NCI-H460 (cell line): Measurements from ENCODE around the gene CGB5. TPM values are rescaled to one million over a fixed set of nuclear protein-coding genes. Genes with fewer than 3 reads are reported as not detected.

ENCODE experiments used
- DNase-seq: peaks from one replicate; pipeline ENCODE4 v3.0.0-alpha.2; 2016; ENCODE audit warnings: low read depth; ENCODE audit errors: extremely low read depth
- small RNA-seq, 2 experiments: library from RNA; depleted of rRNA; stranded (forward); fragments of <200 nt; gene quantifications; one replicate each; pipeline ENCODE3, GENCODE V24; 2014
- total RNA-seq: library from RNA; depleted of rRNA; stranded (reverse); fragments of >200 nt; shearing (Covaris generic); gene quantifications from 2 replicates; pipeline ENCODE4 v1.2.3, GENCODE V29; 2014; rRNA removed

Gene CGB5
- total RNA-seq, 1 experiment from 2014 or later, result not detected

DNA sequence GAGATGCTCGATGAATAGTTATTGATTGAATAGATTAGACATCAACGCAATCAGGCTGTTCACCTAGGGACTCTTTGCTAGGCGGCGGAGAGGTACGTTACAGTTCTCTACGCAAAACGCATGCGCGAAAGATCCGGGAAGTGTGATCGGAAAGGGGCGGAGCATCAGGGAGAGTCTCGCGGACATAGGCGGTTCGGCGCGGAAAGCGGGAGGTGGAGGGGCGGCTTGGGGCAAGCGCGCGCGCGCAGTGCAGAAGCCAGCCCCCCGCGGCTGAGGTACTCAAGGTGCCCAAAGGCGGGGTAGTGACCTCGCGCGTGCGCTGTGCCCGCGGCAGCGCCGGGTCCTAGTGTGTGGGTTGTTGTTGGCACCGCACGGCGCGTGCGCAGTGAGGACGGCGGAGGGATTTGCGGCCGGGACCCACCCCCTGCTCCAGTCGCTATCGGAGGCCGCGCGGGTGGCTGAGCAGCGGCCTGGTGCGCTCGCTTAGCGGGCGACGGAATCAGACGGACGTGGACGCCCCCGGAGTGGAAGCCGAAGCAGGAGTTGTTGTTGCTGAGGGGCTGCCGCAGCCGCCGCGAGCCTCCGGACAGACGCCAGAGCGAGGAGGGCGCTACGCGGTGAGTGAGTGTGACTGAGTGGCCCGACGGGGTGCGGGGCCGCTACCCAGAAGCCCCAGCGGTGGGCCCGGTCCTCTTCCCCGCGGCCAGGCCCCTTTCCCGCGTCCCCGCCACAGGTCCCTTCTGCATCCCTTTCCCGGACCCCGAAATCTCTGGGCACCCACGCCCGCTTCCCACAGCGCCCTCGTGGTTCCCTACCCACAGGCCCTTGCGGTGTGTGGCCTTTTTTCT is 41.6 kb downstream of the CGB5 start, which contains the start of gene SNRNP70:
Gene SNRNP70, plus strand, starts transcription at position 432 of the 848 bp plus-strand sequence. CDS start 964 bp downstream, outside the sequence.
- peak; percentile 96 for DNase-seq

DNA sequence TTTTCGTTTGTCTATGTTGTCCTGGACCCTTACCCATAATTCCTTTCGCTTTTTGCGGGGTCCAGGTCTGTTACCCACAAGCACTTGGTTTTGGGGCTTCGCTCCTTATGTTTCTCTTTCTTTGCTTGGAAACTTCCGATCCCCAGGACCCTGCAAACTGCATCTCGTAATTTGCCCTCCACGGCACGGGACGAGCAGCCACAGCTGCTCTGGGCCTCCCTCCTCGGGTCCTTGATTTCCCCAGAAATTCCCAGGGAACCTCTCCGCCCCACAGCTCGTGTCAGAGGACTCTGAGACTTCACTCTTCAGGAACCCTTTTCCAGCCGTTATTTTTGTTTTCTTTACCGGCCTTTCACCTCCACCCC is 42.2 kb downstream of the CGB5 start:
- no peak for DNase-seq

- no peak for DNase-seq
Measured at GRCh38 chr19:49086296-49086695, 42.6 kb downstream of the CGB5 start.

GRCh38 chr19:49091391-49092038 is 47.9 kb downstream of the CGB5 start:
- no peak for DNase-seq

DNA sequence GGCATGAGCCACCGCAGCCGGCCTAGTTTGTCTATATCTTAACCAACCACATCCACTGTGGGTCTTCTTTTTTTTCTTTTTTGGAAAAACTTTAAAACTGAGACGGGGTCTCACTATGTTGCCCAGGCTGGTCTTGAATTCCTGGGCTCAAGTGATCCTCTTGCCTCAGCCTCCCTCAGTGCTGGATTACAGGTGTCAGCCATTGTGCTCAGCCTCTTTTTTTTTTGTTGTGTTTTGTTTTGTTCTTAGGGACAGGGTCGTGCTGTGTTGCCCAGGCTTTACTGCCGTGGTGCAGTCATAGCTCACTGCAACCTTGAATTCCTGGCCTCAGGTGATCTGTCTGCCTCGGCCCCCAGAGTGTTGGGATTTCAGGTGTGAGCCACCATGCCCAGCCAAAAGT is 49.0 kb downstream of the CGB5 start:
- no peak for DNase-seq

Small RNAs within 50 kb of the gene (small RNA-seq; reads per million reads assigned to genes)
- gene MIR6798 (0 to 0.06 reads per million in 2 experiments), gene RN7SL708P (0 reads per million in 2 experiments)

Other genes with a start within 250 kb of the CGB5 start
- 27.6 and 31.2 TPM in 2 replicates for gene BCAT2, start 232.8 kb upstream of the CGB5 start, total RNA-seq
- gene HSD17B14, start 207.4 kb upstream of the CGB5 start, total RNA-seq, result 1.6 and 2.0 TPM in 2 replicates
- gene PLEKHA4, start 175.2 kb upstream of the CGB5 start, total RNA-seq, result 0.58 and 1.2 TPM in 2 replicates
- gene PPP1R15A, start 171.4 kb upstream of the CGB5 start, total RNA-seq, result 83.3 and 85.6 TPM in 2 replicates
- not detected in 2 replicates for gene TULP2, start 145.1 kb upstream of the CGB5 start, total RNA-seq
- 87.9 and 97.4 TPM in 2 replicates for gene NUCB1, start 143.5 kb upstream of the CGB5 start, total RNA-seq
- 0.55 TPM in 1 of 2 replicates, not detected in the other for gene DHDH, start 110.1 kb upstream of the CGB5 start, total RNA-seq
- 93.6 and 95.9 TPM in 2 replicates for gene BAX, start 89.0 kb upstream of the CGB5 start, total RNA-seq
- 10,502 and 11,625 TPM in 2 replicates for gene FTL, start 78.5 kb upstream of the CGB5 start, total RNA-seq
- gene GYS1, start 50.5 kb upstream of the CGB5 start, total RNA-seq, result 17.5 and 19.8 TPM in 2 replicates
- gene RUVBL2, start 50.0 kb upstream of the CGB5 start, total RNA-seq, result 165 and 179 TPM in 2 replicates
- gene LHB, start 26.8 kb upstream of the CGB5 start, total RNA-seq, result not detected in 2 replicates
- gene CGB3, start 19.5 kb upstream of the CGB5 start, total RNA-seq, result not detected in 2 replicates
- gene CGB2, start 12.0 kb upstream of the CGB5 start, total RNA-seq, result not detected in 2 replicates
- not detected in 2 replicates for gene CGB1, start 7.0 kb upstream of the CGB5 start, total RNA-seq
- not detected in 2 replicates for gene CGB8, start 5.3 kb downstream of the CGB5 start, total RNA-seq
- gene CGB7, start 13.9 kb downstream of the CGB5 start, total RNA-seq, result not detected in 2 replicates
- gene NTF4, start 21.0 kb downstream of the CGB5 start, total RNA-seq, result not detected in 2 replicates
- gene KCNA7, start 28.9 kb downstream of the CGB5 start, total RNA-seq, result not detected in 2 replicates
- gene SNRNP70, start 41.6 kb downstream of the CGB5 start, total RNA-seq, result 113 and 137 TPM in 2 replicates
- 1.8 and 3.2 TPM in 2 replicates for gene LIN7B, start 70.5 kb downstream of the CGB5 start, total RNA-seq
- gene C19orf73, start 75.3 kb downstream of the CGB5 start, total RNA-seq, result 0.59 and 2.3 TPM in 2 replicates
- 4.5 and 6.2 TPM in 2 replicates for gene PPFIA3, start 75.7 kb downstream of the CGB5 start, total RNA-seq
- not detected in 2 replicates for gene HRC, start 111.5 kb downstream of the CGB5 start, total RNA-seq
- 2.8 and 3.9 TPM in 2 replicates for gene TRPM4, start 113.9 kb downstream of the CGB5 start, total RNA-seq